MM.1S (cell line): ENCODE results near the gene FECH.
A peak's percentile ranks its signal among the peaks of the same experiment; 100 is the strongest.

Source experiments
- DNase-seq: peaks from one replicate; pipeline ENCODE4 v3.0.0-alpha.2; 2015
- H2AFZ ChIP-seq: fragments of 300-600 bp; sonication (generic); 2 replicates; pipeline ENCODE4 v1.6.0; 2016; ENCODE audit warnings: antibody characterized with exemption, low read length
- H3F3A ChIP-seq: fragments of 300-600 bp; sonication (generic); 2 replicates; pipeline ENCODE4 v1.6.1; 2016; ENCODE audit warnings: mild to moderate bottlenecking, antibody characterized with exemption, low read length, moderate library complexity, mixed read lengths; ENCODE audit not compliant: insufficient read depth
- H3K27ac ChIP-seq: fragments of 300-600 bp; sonication (generic); 2 replicates; pipeline ENCODE4 v1.5.1; 2016; ENCODE audit warnings: mild to moderate bottlenecking, low read length
- H3K27me3 ChIP-seq: fragments of 300-600 bp; sonication (generic); replicated peaks from 2 replicates; pipeline ENCODE4 v1.6.0; 2016; ENCODE audit warnings: low read length; ENCODE audit not compliant: insufficient read depth
- H3K36me3 ChIP-seq: fragments of 300-600 bp; sonication (generic); replicated peaks from 2 replicates; pipeline ENCODE4 v1.6.1; 2016; ENCODE audit warnings: mild to moderate bottlenecking, low read length, mixed read lengths; ENCODE audit not compliant: insufficient read depth
- H3K4me1 ChIP-seq: fragments of 300-600 bp; sonication (generic); 2 replicates; pipeline ENCODE4 v1.6.1; 2016; ENCODE audit warnings: low read length, mixed read lengths
- H3K4me2 ChIP-seq: fragments of 300-600 bp; sonication (generic); 2 replicates; pipeline ENCODE4 v1.6.0; 2016; ENCODE audit warnings: low read depth, low read length
- H3K4me3 ChIP-seq: fragments of 300-600 bp; sonication (generic); 2 replicates; pipeline ENCODE4 v1.5.1; 2016; ENCODE audit warnings: low read length, mixed read lengths
- H3K79me2 ChIP-seq: fragments of 300-600 bp; sonication (generic); 2 replicates; pipeline ENCODE4 v1.6.1; 2016; ENCODE audit warnings: mixed run types, low read length, mixed read lengths
- H3K9ac ChIP-seq: fragments of 300-600 bp; sonication (generic); 2 replicates; pipeline ENCODE4 v1.6.1; 2016; ENCODE audit warnings: low read length, mixed read lengths
- H3K9me2 ChIP-seq: fragments of 300-600 bp; sonication (generic); replicated peaks from 2 replicates; pipeline ENCODE4 v1.6.1; 2016; ENCODE audit warnings: mild to moderate bottlenecking, low read length, mixed read lengths; ENCODE audit not compliant: insufficient read depth
- H3K9me3 ChIP-seq: fragments of 300-600 bp; sonication (generic); replicated peaks from 2 replicates; pipeline ENCODE4 v1.6.1; 2016; ENCODE audit warnings: mild to moderate bottlenecking, low read length, mixed read lengths; ENCODE audit not compliant: insufficient read depth
- H4K20me1 ChIP-seq: fragments of 300-600 bp; sonication (generic); 2 replicates; pipeline ENCODE4 v1.6.1; 2016; ENCODE audit warnings: mild to moderate bottlenecking, low read length, moderate library complexity, mixed read lengths; ENCODE audit not compliant: insufficient read depth
- CTCF ChIP-seq: fragments of 300-600 bp; sonication (generic); IDR thresholded peaks from 2 replicates; pipeline ENCODE4 v1.5.1; 2016; ENCODE audit warnings: antibody characterized with exemption, low read length, mixed read lengths
- EZH2 ChIP-seq: fragments of 300-600 bp; sonication (generic); optimal IDR thresholded peaks from 2 replicates; pipeline ENCODE3; 2017; ENCODE audit warnings: low read depth, mild to moderate bottlenecking, antibody characterized with exemption, low read length, mixed read lengths
- EZH2phosphoT487 ChIP-seq: fragments of 300-600 bp; sonication (generic); IDR thresholded peaks from 2 replicates; pipeline ENCODE4 v1.6.1; 2018; ENCODE audit warnings: antibody characterized with exemption, low read length

FECH gene

DNA sequence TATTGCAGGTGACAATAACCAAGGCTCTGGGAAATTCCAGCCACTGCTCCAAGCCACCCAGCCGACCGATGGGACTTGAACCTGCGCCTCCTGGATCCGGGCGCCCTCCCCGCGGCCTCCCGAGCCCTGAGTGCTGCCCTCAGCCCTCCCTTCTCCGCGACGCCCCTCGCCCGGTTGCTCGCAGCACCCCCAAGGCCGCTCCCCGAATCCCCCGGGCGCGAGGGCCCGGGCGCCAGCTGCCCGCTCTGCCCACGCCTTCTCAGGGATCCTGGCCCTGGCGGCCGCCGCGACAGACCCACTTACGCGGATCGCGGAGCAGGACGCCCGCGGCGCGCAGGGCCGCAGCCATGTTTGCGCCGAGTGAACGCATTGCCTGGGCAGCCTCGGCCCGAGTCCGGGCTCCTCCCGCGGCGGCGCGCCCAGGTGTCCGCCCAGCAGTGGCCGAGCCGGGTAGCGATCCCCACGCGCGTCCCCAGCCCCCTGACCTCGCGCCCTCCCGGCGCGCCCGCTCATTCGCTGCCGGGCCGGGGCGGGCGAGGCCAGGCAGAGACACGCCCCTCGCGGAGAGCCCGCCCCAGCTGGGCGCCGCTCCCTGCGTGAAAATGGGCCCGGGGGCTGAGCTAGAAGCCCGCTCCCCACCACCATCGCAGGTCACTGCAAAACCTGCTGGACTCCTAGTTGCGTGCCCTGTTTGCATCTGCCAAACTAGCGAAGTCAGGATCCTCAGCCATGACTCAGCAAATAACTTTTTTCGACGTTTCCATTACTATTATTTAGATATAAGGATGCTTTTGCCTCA is at the start of gene FECH:
Gene FECH (minus strand): TSS at position 452 of the 799 bp plus-strand sequence. CDS start 82 bp downstream, at position 370.
- Histone ChIP-seq H3F3A (peaks cover 16% of the 10 kb centered on the region), H3K79me2 (peaks cover 25% of the 10 kb centered on the region; the same call in 1 of the 2 replicates), H2AFZ (peak within 1 kb of the TSS; percentile 92), H3K36me3 (no peaks in the 10 kb centered on the region), H3K27ac (peak within 1 kb of the TSS; percentile 49; the same call in 1 of the 2 replicates), H3K4me3 (peak within 1 kb of the TSS; percentile 94), H3K9me2 (no peaks in the 10 kb centered on the region), H3K4me1 (peaks cover 20% of the 10 kb centered on the region), H3K9ac (peak within 1 kb of the TSS; percentile 86), H3K9me3 (no peaks in the 10 kb centered on the region), H3K27me3 (no peaks in the 10 kb centered on the region), H4K20me1 (no peaks in the 10 kb centered on the region), H3K4me2 (peak within 1 kb of the TSS; percentile 84)
- DNase-seq: peak; percentile 74
- TF ChIP-seq EZH2: no peak
- TF ChIP-seq CTCF: no peak
- no peak for TF ChIP-seq EZH2phosphoT487

DNA sequence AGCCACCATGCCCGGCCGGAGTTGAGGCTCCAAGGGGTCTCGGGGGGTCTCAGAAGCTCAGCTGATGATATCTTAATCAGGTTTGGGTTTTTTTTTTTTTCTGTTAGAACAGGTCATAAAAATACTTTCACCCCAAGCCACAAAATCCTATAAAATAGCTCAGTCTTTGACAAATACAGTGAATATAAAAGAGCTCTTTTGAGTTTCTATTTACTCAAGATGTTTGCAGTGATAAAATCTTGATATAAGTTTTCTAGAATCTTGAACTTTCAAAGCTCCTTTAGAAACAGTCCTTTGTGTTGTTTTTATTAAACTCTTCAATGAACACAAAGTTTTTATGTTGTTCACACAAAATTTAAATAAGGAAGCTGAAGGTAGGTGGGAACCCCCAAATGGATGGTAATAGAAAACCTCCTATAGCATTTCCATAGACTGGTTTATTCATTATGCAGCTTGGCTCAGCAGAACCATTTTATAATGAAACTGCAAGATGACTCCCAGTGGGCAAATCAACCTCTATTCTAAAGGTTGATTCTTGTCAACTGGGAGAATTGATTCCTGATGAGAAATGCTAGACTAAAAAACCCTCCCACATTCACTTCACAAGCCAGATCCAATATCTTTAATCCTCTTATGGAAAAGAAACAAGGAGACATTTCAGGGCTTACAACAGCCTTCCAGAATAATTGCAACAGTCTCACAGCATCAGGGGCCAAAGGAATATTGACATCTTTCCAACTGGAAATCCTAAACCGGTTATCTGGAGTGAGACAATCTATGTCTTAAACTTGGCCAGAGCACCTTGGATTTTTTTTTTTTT is 48.7 kb upstream of the FECH start:
- Histone ChIP-seq H3K79me2 (no peaks in the 10 kb centered on the region), H3K4me3 (no peak overlapping the region), H3K9ac (no peak overlapping the region), H3K9me2 (no peaks in the 10 kb centered on the region), H2AFZ (no peak overlapping the region), H3F3A (no peaks in the 10 kb centered on the region), H3K4me2 (no peak overlapping the region), H3K4me1 (no peaks in the 10 kb centered on the region), H3K36me3 (no peaks in the 10 kb centered on the region), H3K9me3 (no peaks in the 10 kb centered on the region), H3K27me3 (no peaks in the 10 kb centered on the region), H4K20me1 (no peaks in the 10 kb centered on the region), H3K27ac (no peak overlapping the region)
- TF ChIP-seq CTCF (no peak), EZH2phosphoT487 (no peak), EZH2 (no peak)
- no peak for DNase-seq

GRCh38 chr18:57631697-57632096 is 45.2 kb upstream of the FECH start:
- TF ChIP-seq EZH2: no peak
- TF ChIP-seq EZH2phosphoT487: no peak
- TF ChIP-seq CTCF: no peak
- no peaks in the 10 kb centered on the region for H3K79me2 ChIP-seq
- H2AFZ ChIP-seq: no peak overlapping the region
- no peak for DNase-seq
- H4K20me1 ChIP-seq: no peaks in the 10 kb centered on the region
- H3K27ac ChIP-seq: no peak overlapping the region
- no peak overlapping the region for H3K9ac ChIP-seq
- H3K27me3 ChIP-seq: no peaks in the 10 kb centered on the region
- H3K9me3 ChIP-seq: no peaks in the 10 kb centered on the region
- H3K36me3 ChIP-seq: no peaks in the 10 kb centered on the region
- no peaks in the 10 kb centered on the region for H3K9me2 ChIP-seq
- no peak overlapping the region for H3K4me3 ChIP-seq
- H3K4me2 ChIP-seq: no peak overlapping the region
- no peaks in the 10 kb centered on the region for H3K4me1 ChIP-seq
- H3F3A ChIP-seq: no peaks in the 10 kb centered on the region
